Astrocyte of the spinal cord (primary cell): Measurements from ENCODE around the gene LUC7L.
"Not testable (repeated sequence)": the region's sequence is repeated elsewhere in the genome, so short reads cannot be mapped to it uniquely, and the experiment has no call there.

ENCODE experiments used
- DNase-seq: peaks from one replicate; pipeline ENCODE4 v3.0.0; 2011; ENCODE audit warnings: low read depth, low spot score
- H3K4me3 ChIP-seq: 2 replicates; pipeline ENCODE4 v1.5.1; 2011; ENCODE audit warnings: low read depth, mild to moderate bottlenecking, low read length, moderate library complexity
- CTCF ChIP-seq: IDR thresholded peaks from 2 replicates; pipeline ENCODE4 v1.5.1; 2012; ENCODE audit warnings: low read depth, mild to moderate bottlenecking, low read length, inconsistent platforms
- in situ Hi-C: cut with HindIII; loops from 2 replicates; pipeline ENCODE4 v1.10.0; 2017; ENCODE audit warnings: low sequenced_read_pairs

The LUC7L gene

DNA sequence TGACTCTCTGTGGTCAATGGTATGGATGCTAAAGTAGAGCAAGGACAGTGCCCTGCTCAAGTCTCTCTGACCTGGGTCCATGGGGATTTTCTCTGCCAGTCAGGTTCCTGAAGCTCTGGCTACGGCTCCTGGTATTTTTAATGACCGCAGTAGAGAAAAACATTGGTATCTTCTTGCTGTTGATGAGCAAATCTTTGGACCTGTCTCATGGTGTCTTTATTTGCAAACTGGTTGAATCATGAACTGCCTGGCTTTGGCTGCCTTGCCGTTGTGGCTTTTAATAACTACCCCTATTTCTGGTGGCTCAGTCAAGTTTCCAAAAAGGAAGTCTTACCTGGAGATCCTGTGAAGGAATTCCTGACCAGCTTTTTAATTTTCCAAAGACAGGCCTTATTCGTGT, 14.1 kb upstream of the LUC7L start:
- no peak for TF ChIP-seq CTCF
- in situ Hi-C loops, result no loop called here
- no peak overlapping the region for H3K4me3 ChIP-seq
- no peak for DNase-seq

- no peak for TF ChIP-seq CTCF
- H3K4me3 ChIP-seq, result no peak overlapping the region
- in situ Hi-C loops, result no loop called here
- DNase-seq, result no peak
Observed at GRCh38 chr16:242281-242680, 13.0 kb upstream of the LUC7L start.

DNA sequence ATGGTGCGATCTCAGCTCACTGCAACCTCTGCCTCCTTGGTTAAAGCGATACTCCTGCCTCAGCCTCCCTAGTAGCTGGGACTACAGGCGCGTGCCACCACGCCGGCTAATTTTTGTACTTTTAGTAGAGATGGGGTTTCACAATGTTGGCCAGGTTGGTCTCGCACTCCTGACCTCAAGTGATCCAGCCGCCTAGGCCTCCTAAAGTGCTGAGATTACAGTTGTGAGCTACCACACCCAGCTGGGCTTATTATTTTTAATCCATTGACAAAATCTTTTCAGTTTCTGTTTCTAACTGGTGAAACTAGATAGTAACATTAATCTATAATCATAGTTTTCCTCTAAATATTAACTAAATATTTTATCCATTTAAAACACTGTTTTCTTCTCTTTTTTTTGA, 11.3 kb upstream of the LUC7L start:
- no peak for DNase-seq
- in situ Hi-C loops, result no loop called here
- no peak overlapping the region for H3K4me3 ChIP-seq
- no peak for TF ChIP-seq CTCF

- TF ChIP-seq CTCF, result no peak
- H3K4me3 ChIP-seq, result no peak overlapping the region
- in situ Hi-C loops, result no loop called here
- DNase-seq, result no peak
Observed at GRCh38 chr16:239948-240277, 10.7 kb upstream of the LUC7L start.

- peak; percentile 46 for TF ChIP-seq CTCF
- peak within 1 kb of the TSS; percentile 83 for H3K4me3 ChIP-seq
- in situ Hi-C loops, result no loop called here
- DNase-seq, result peak; percentile 87
Observed at GRCh38 chr16:234468-235305, 5.4 kb upstream of the LUC7L start, which contains the start of gene FAM234A. TSS of gene FAM234A (plus strand) at chr16:234821. CDS start at chr16:254414, 19,593 bp downstream.

DNA sequence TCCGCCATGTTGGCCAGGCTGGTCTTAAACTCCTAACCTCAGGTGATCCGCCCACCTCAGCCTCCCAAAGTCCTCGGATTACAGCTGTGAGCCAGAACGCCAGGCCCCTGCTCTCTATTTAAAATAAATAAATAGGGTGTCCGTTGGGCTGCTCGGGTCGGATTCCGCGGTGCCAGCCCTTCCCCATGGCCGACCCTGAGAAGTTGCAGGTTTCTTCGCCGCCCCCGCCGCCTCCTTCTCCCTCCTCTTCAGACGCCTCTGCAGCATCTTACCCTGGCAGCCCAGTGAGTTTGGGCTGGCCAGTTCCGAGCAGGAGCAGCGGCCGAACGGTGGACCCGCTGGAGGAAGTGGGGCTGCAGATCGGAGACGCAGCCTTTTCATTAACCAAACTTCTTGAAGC, 1.7 kb upstream of the LUC7L start:
- no peak for TF ChIP-seq CTCF
- H3K4me3 ChIP-seq, result no peak overlapping the region
- in situ Hi-C loops, result no loop called here

GRCh38 chr16:230351-230750, 1.1 kb upstream of the LUC7L start:
- DNase-seq, in situ Hi-C loops, H3K4me3 ChIP-seq: not testable (repeated sequence)

More for the DNA sequence above, 1.7 kb upstream of the LUC7L start:
- no peak for DNase-seq
